Loucy (cell line): ENCODE results near the gene ARL5A.

ENCODE experiments used
- H2AFZ ChIP-seq: fragments of 200-600 bp; sonication (generic); 2 replicates; pipeline ENCODE4 v1.6.0; 2016; ENCODE audit warnings: antibody characterized with exemption, mild to moderate bottlenecking, low read length, moderate library complexity
- H3F3A ChIP-seq: fragments of 200-600 bp; 2 replicates; pipeline ENCODE4 v1.6.0; 2016; ENCODE audit warnings: antibody characterized with exemption, low read depth, mild to moderate bottlenecking
- H3K27me3 ChIP-seq: fragments of 200-600 bp; sonication (generic); 2 replicates; pipeline ENCODE4 v1.6.1; 2014; ENCODE audit warnings: low read length, mild to moderate bottlenecking; ENCODE audit not compliant: insufficient read depth, poor library complexity, severe bottlenecking
- H3K36me3 ChIP-seq: fragments of 200-600 bp; sonication (generic); 2 replicates; pipeline ENCODE4 v1.6.1; 2016; ENCODE audit warnings: low read length; ENCODE audit not compliant: insufficient read depth
- H3K4me1 ChIP-seq: fragments of 200-600 bp; sonication (generic); 2 replicates; pipeline ENCODE4 v1.5.1; 2014; ENCODE audit warnings: low read length, mild to moderate bottlenecking; ENCODE audit not compliant: insufficient read depth, poor library complexity, severe bottlenecking
- H3K4me2 ChIP-seq: fragments of 200-600 bp; sonication (generic); 2 replicates; pipeline ENCODE4 v1.6.0; 2014; ENCODE audit warnings: antibody characterized with exemption, low read length, low read depth, mild to moderate bottlenecking; ENCODE audit not compliant: poor library complexity, severe bottlenecking
- H3K4me3 ChIP-seq: fragments of 200-600 bp; sonication (generic); 2 replicates; pipeline ENCODE4 v1.5.1; 2014; ENCODE audit warnings: low read length, mild to moderate bottlenecking, mixed read lengths; ENCODE audit not compliant: poor library complexity, severe bottlenecking
- H3K79me2 ChIP-seq: fragments of 200-600 bp; sonication (generic); 2 replicates; pipeline ENCODE4 v1.6.1; 2014; ENCODE audit warnings: low read length; ENCODE audit not compliant: insufficient read depth
- H3K9ac ChIP-seq: fragments of 200-600 bp; sonication (generic); 2 replicates; pipeline ENCODE4 v1.6.0; 2014; ENCODE audit warnings: mild to moderate bottlenecking, low read depth, low read length, moderate library complexity; ENCODE audit not compliant: poor library complexity, severe bottlenecking
- H3K9me2 ChIP-seq: fragments of 200-600 bp; sonication (generic); replicated peaks from 2 replicates; pipeline ENCODE4 v1.6.1; 2016; ENCODE audit warnings: low read depth, low read length, mixed read lengths
- H3K9me3 ChIP-seq: fragments of 200-600 bp; sonication (generic); 2 replicates; pipeline ENCODE4 v1.6.1; 2014; ENCODE audit warnings: mild to moderate bottlenecking, antibody characterized with exemption, low read length, low read depth; ENCODE audit not compliant: insufficient read depth
- H4K20me1 ChIP-seq: fragments of 200-600 bp; sonication (generic); 2 replicates; pipeline ENCODE4 v1.6.0; 2014; ENCODE audit warnings: antibody characterized with exemption, low read length, mild to moderate bottlenecking; ENCODE audit not compliant: insufficient read depth, poor library complexity, severe bottlenecking
- EZH2phosphoT487 ChIP-seq: fragments of 200-600 bp; IDR thresholded peaks from 2 replicates; pipeline ENCODE4 v1.6.1; 2018; ENCODE audit warnings: antibody characterized with exemption, mild to moderate bottlenecking, moderate library complexity, borderline replicate concordance
- TF ChIP-seq, protein P1 (sequence below): fragments of 200-600 bp; sonication (generic); conservative IDR thresholded peaks from 2 replicates; pipeline ENCODE4 v1.5.1; 2014; ENCODE audit warnings: mild to moderate bottlenecking, antibody characterized with exemption, low read length

The ARL5A gene

DNA sequence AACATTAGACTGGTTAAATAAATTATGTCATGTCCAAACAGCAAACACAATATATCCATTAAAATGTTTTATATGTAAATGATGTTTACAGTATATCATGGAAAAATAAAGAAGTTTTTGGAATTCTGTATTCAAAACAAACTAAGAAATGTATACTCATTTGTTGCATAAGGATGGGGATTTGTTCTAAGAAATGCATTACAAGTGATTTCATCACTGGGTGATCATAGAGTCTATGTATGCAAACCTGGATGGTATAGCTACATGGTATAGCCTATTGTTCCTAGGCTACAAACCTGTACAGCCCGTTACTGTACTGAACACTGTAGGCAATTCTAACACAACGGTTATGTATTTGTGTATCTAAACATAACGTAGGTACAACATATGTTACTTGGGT is 35.1 kb downstream of the ARL5A start:
- no peaks in the 10 kb centered on the region for H3K9me3 ChIP-seq
- no peak overlapping the region for H3K4me3 ChIP-seq
- H3K79me2 ChIP-seq, result no peaks in the 10 kb centered on the region
- no peak overlapping the region for H3K4me2 ChIP-seq
- no peak overlapping the region for H3K9ac ChIP-seq
- H3F3A ChIP-seq, result no peaks in the 10 kb centered on the region
- no peak overlapping the region for H2AFZ ChIP-seq
- no peaks in the 10 kb centered on the region for H4K20me1 ChIP-seq
- H3K9me2 ChIP-seq, result no peaks in the 10 kb centered on the region
- TF ChIP-seq EZH2phosphoT487, result no peak
- TF ChIP-seq, protein P1, sequence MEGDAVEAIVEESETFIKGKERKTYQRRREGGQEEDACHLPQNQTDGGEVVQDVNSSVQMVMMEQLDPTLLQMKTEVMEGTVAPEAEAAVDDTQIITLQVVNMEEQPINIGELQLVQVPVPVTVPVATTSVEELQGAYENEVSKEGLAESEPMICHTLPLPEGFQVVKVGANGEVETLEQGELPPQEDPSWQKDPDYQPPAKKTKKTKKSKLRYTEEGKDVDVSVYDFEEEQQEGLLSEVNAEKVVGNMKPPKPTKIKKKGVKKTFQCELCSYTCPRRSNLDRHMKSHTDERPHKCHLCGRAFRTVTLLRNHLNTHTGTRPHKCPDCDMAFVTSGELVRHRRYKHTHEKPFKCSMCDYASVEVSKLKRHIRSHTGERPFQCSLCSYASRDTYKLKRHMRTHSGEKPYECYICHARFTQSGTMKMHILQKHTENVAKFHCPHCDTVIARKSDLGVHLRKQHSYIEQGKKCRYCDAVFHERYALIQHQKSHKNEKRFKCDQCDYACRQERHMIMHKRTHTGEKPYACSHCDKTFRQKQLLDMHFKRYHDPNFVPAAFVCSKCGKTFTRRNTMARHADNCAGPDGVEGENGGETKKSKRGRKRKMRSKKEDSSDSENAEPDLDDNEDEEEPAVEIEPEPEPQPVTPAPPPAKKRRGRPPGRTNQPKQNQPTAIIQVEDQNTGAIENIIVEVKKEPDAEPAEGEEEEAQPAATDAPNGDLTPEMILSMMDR, result no peak
- no peaks in the 10 kb centered on the region for H3K36me3 ChIP-seq
- H3K4me1 ChIP-seq, result no peaks in the 10 kb centered on the region
- no peaks in the 10 kb centered on the region for H3K27me3 ChIP-seq

DNA sequence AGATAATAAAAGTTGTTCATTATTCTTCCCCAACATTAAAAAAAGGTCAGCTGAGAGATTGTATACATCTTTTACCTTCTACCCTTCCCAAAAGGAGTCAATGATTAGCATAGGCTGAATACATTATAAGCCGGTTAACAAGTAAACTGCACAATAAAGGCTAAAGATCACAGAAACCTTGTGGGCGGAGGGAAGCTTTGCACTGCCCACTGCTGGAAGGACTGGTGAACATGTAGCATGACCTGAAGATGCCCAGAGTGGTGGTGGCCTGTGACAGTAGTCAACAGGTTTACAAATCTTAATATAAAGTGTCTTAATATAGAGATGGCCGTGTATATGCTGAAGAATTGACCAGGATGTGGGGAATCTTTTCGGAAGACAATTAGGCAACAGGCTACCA is 35.6 kb downstream of the ARL5A start:
- H2AFZ ChIP-seq, result no peak overlapping the region
- H4K20me1 ChIP-seq, result no peaks in the 10 kb centered on the region
- no peaks in the 10 kb centered on the region for H3K36me3 ChIP-seq
- H3K9ac ChIP-seq, result no peak overlapping the region
- no peaks in the 10 kb centered on the region for H3K4me1 ChIP-seq
- no peaks in the 10 kb centered on the region for H3K27me3 ChIP-seq
- H3F3A ChIP-seq, result no peaks in the 10 kb centered on the region
- no peak for TF ChIP-seq EZH2phosphoT487
- TF ChIP-seq, protein P1, result peak; percentile 46
- H3K79me2 ChIP-seq, result no peaks in the 10 kb centered on the region
- H3K9me2 ChIP-seq, result no peaks in the 10 kb centered on the region
- no peak overlapping the region for H3K4me3 ChIP-seq
- no peak overlapping the region for H3K4me2 ChIP-seq
- no peaks in the 10 kb centered on the region for H3K9me3 ChIP-seq

DNA sequence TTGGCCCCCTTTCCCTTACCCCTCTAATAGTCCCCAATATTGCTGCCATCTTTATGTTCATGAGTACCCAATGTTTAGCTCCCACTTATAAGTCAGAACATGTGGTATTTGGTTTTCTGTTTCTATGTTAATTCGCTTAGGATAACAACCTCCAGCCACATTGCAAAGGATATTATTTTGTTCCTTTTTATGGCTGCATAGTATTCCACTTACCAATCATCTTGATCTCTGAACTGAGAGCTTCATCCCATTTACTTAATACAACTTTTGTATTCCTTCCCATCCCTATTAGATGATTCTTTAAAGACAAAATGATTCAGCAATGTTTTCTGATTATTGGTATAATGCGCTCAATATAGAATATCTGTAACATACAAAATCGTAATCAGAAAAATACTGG is 36.7 kb downstream of the ARL5A start:
- no peak overlapping the region for H2AFZ ChIP-seq
- TF ChIP-seq, protein P1, result no peak
- no peak for TF ChIP-seq EZH2phosphoT487
- H3K4me3 ChIP-seq, result no peak overlapping the region
- H3K4me2 ChIP-seq, result no peak overlapping the region
- no peaks in the 10 kb centered on the region for H3K36me3 ChIP-seq
- H3K4me1 ChIP-seq, result no peaks in the 10 kb centered on the region
- no peaks in the 10 kb centered on the region for H3K27me3 ChIP-seq
- no peak overlapping the region for H3K9ac ChIP-seq
- no peaks in the 10 kb centered on the region for H3K79me2 ChIP-seq
- H4K20me1 ChIP-seq, result no peaks in the 10 kb centered on the region
- H3F3A ChIP-seq, result no peaks in the 10 kb centered on the region
- H3K9me3 ChIP-seq, result no peaks in the 10 kb centered on the region
- H3K9me2 ChIP-seq, result no peaks in the 10 kb centered on the region
